ENCODE data around the gene ANGPTL4.
"Not testable (repeated sequence)": the region's sequence is repeated elsewhere in the genome, so short reads cannot be mapped to it uniquely, and the experiment has no call there.

The ANGPTL4 gene

GRCh38 chr19:8363803-8364771 is at the start of gene ANGPTL4:
Gene ANGPTL4 (plus strand): TSS chr19:8364155. CDS start chr19:8364322, 167 bp downstream.
- peak; percentile 69 for DNase-seq (ENCODE audit: low spot score)

GRCh38 chr19:8314981-8315640 is 48.8 kb upstream of the ANGPTL4 start:
- not testable (repeated sequence) for DNase-seq (ENCODE audit: low spot score)

GRCh38 chr19:8316351-8317125 is 47.4 kb upstream of the ANGPTL4 start:
- peak; percentile 6 for DNase-seq (ENCODE audit: low spot score)

- peak; percentile 0 for DNase-seq (ENCODE audit: low spot score)
Observed at GRCh38 chr19:8318835-8319234, 45.1 kb upstream of the ANGPTL4 start.

- no peak for DNase-seq (ENCODE audit: low spot score)
Observed at GRCh38 chr19:8319807-8320520, 44.0 kb upstream of the ANGPTL4 start.

- DNase-seq (ENCODE audit: low spot score): peak; percentile 15
Observed at GRCh38 chr19:8320564-8321066, 43.3 kb upstream of the ANGPTL4 start.

- DNase-seq (ENCODE audit: low spot score): peak; percentile 86
Observed at GRCh38 chr19:8321067-8321985, 42.6 kb upstream of the ANGPTL4 start, which contains the start of the genes NDUFA7 and RPS28. Gene NDUFA7 (minus strand): TSS chr19:8321375. CDS start chr19:8321358, 17 bp downstream. Gene RPS28 (plus strand): TSS chr19:8321496. CDS start chr19:8321531, 35 bp downstream.

- peak; percentile 9 for DNase-seq (ENCODE audit: low spot score)
Observed at GRCh38 chr19:8321986-8322637, 41.8 kb upstream of the ANGPTL4 start.

- DNase-seq (ENCODE audit: low spot score): peak; percentile 6
Observed at GRCh38 chr19:8322638-8322997, 41.3 kb upstream of the ANGPTL4 start.

- peak; percentile 17 for DNase-seq (ENCODE audit: low spot score)
Observed at GRCh38 chr19:8323781-8324185, 40.2 kb upstream of the ANGPTL4 start.

GRCh38 chr19:8324186-8325050 is 39.5 kb upstream of the ANGPTL4 start:
- peak; percentile 10 for DNase-seq (ENCODE audit: low spot score)

GRCh38 chr19:8325454-8325853 is 38.5 kb upstream of the ANGPTL4 start:
- no peak for DNase-seq (ENCODE audit: low spot score)

GRCh38 chr19:8329996-8330395 is 34.0 kb upstream of the ANGPTL4 start:
- peak; percentile 1 for DNase-seq (ENCODE audit: low spot score)

- DNase-seq (ENCODE audit: low spot score): peak; percentile 2
Observed at GRCh38 chr19:8331263-8331845, 32.6 kb upstream of the ANGPTL4 start.

- peak; percentile 4 for DNase-seq (ENCODE audit: low spot score)
Observed at GRCh38 chr19:8332976-8333766, 30.8 kb upstream of the ANGPTL4 start.

GRCh38 chr19:8333767-8334457 is 30.0 kb upstream of the ANGPTL4 start:
- DNase-seq (ENCODE audit: low spot score): peak; percentile 25

Data from HuH-7.5 (cell line).